Measurements from ENCODE around the gene PSMD3.

- TF ChIP-seq CTCF (conservative IDR thresholded peaks at IDR 0.05; ENCODE audit: low read depth, low read length), result no peak
- TF ChIP-seq POLR2A (IDR thresholded peaks at IDR 0.05; ENCODE audit: low read depth, low read length), result no peak
- no peak for TF ChIP-seq RAD21 (IDR thresholded peaks at IDR 0.05; ENCODE audit: low read length)
- TF ChIP-seq RCOR1 (IDR thresholded peaks at IDR 0.05; ENCODE audit: insufficient replicate concordance, low read length), result no peak
- no peak for TF ChIP-seq NFE2L2 (IDR thresholded peaks at IDR 0.05; ENCODE audit: low read depth, low read length)
- TF ChIP-seq USF2 (IDR thresholded peaks at IDR 0.05; ENCODE audit: low read depth, low read length), result no peak
- no peak for TF ChIP-seq RFX5 (IDR thresholded peaks at IDR 0.05; ENCODE audit: low read depth, low read length)
- TF ChIP-seq CHD1 (IDR thresholded peaks at IDR 0.05; ENCODE audit: low read depth, low read length), result no peak
- no peak for TF ChIP-seq ELK1 (IDR thresholded peaks at IDR 0.05; ENCODE audit: borderline replicate concordance, low read depth, low read length)
- no peak for TF ChIP-seq BHLHE40 (IDR thresholded peaks at IDR 0.05; ENCODE audit: low read depth, low read length)
- TF ChIP-seq FOS (IDR thresholded peaks at IDR 0.05; ENCODE audit: low read depth, low read length), result no peak
Measured at GRCh38 chr17:39981766-39982375, 1.3 kb downstream of the PSMD3 start.
